ENCODE data around the gene CXCR6.

CXCR6 gene

GRCh38 chr3:45922039-45922326, 21.3 kb upstream of the CXCR6 start:
- DNase-seq (ENCODE audit: low read depth), result no peak

GRCh38 chr3:45922950-45923590, 20.2 kb upstream of the CXCR6 start:
- DNase-seq (ENCODE audit: low read depth), result no peak

DNA sequence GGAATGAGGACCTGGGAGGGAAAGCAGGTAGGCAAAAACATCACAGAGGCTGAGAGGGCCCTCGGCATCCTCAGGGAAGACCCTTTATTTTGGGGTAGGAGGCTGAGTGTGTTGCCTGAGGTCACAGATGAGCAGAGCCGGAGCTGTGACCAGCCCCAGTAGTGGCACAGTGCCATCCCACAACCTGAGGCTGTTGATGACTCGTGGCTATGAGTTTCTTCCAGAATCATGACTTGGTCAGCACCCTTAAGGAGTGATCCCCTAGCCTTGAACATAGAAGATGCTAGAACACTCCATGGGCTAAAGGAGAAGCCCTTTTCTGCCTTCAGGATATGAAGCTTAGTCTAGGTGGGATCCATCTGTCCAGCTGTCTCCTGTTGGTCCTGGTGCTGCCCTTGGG, 19.5 kb upstream of the CXCR6 start:
- DNase-seq (ENCODE audit: low read depth), result no peak

DNA sequence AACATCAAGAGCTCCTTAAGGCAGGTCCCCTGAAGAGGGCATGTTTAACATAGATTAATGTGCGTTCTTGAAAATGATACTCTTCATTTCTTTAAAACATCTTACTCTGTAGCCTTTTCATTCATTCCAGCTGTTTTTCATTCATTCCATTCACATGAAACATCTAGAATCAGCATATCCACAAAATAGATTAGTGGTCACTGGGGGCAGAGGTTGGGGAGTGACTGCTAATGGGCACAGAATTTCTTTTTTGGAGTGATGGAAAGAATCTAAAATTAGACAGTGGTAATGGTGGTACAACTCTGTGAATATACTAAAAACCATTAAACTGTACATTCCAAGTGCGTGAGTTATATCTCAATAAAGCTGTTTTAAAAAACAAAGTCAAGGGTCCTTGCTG, 15.4 kb upstream of the CXCR6 start:
- no peak for DNase-seq (ENCODE audit: low read depth)

- DNase-seq (ENCODE audit: low read depth), result peak; percentile 43
These were observed 14.1 kb upstream of the CXCR6 start for GRCh38 chr3:45929042-45929679.

- no peak for DNase-seq (ENCODE audit: low read depth)
These were observed 11.8 kb upstream of the CXCR6 start for GRCh38 chr3:45931496-45931895.

GRCh38 chr3:45932112-45932511, 11.2 kb upstream of the CXCR6 start:
- no peak for DNase-seq (ENCODE audit: low read depth)

- DNase-seq (ENCODE audit: low read depth), result no peak
These were observed 9.7 kb upstream of the CXCR6 start for GRCh38 chr3:45933591-45933990.

DNA sequence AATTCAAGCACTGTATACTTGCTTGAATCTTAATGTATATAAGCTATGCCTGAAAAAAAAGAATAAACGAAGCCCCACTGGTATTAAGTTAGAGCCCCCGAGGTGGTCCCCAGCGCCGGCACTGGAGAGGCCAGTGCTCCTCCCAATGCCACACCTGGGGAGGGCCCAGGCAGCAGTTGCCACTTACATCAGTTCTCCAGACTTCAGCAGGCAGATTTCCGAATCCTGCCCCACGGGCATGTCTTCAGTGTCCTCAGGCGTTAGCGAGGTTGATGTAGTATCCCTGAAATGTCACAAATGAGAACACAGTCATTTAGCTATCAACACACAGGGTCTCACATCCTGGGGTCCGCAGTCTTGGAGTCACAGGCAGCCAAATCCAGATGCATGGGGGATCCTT, 7.0 kb upstream of the CXCR6 start:
- no peak for DNase-seq (ENCODE audit: low read depth)

GRCh38 chr3:45937206-45938042, 5.8 kb upstream of the CXCR6 start:
- no peak for DNase-seq (ENCODE audit: low read depth)

- no peak for DNase-seq (ENCODE audit: low read depth)
These were observed 5.2 kb upstream of the CXCR6 start for GRCh38 chr3:45938043-45938435.

GRCh38 chr3:45938864-45939263, 4.4 kb upstream of the CXCR6 start:
- DNase-seq (ENCODE audit: low read depth), result peak; percentile 71

DNA sequence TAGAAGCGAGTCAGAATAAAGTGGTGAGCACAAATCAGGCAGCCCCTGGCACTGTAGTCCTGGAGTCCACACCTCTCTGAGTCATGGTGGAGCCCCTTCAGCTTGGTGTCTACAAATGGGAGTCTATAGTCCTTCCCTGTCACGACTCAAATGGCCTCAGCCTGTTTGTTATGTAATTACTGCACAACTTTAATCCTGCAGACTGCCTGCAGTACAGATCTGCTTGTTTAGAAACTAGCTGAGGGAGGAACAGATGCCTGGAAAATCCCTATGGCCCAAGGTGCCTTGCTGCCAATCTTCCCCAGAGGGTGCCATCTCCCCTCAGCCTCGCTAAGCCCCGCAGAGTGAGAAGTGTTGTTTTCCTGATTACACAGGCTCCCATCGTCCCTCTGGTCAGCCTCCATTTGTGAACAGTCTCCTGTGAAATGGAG, 3.9 kb upstream of the CXCR6 start:
- DNase-seq (ENCODE audit: low read depth), result no peak

DNA sequence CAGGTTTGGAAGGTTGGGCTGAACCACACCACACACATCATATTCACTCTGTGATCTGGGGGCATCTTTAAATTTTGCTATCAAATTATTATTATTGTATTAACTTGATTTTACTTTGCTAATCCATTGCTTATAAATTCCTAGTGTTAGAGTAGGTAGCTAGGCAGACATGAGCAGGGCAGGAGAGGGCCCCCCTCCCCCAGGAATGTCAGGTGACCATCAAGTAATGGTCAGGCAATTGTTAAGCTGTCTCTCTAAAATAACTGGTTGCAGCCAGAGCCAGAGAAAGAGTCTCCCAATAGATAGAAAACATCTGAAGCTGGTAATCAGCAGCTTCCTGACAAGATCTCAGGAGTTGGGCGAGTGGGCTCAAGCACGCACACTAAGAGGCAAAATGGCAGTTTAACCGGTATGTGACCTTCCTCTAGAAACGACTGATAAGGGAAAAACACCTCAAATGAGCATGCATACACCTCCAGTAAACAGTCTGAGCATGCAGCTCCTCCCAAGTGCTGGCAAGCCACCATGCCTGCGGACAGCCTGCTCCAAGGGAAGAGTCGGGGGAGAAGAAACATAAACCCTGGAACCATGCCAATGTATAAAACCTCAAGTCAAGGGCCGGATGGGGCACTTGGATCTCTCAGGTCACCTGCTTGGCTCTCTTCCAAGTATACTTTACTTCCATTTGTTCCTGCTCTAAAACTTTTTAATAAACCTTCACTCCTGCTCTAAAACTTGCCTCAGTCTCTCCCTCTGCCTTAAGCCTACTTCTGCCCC, 3.1 kb upstream of the CXCR6 start:
- DNase-seq (ENCODE audit: low read depth), result no peak

DNA sequence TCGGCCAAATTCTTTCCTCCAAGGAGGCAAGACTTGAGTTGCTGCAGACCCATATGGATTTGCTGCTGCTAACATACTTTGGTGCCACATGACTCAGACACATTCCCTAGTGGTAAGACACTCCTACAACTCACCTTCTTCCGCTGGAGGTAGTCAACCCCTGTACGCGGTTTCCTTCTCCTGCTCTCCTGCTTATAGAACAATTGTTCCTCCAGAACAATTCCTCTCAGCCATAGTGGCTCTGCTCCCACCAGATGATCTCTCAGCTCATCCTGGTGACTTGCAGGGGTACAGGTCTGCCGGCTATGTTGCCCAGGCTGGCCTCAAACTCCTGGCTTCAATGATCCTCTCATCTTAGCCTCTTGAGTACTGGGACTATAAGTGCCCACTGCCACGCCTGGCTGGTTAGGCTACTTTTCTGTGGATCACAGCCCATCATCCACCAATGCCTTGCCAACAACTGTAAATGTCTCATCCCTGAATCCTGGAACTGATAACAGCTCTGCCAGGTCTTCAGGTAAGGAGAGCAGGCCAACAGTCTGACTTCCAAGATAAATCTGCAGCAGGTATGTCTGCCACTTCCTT, 2.4 kb upstream of the CXCR6 start:
- DNase-seq (ENCODE audit: low read depth), result no peak

DNA sequence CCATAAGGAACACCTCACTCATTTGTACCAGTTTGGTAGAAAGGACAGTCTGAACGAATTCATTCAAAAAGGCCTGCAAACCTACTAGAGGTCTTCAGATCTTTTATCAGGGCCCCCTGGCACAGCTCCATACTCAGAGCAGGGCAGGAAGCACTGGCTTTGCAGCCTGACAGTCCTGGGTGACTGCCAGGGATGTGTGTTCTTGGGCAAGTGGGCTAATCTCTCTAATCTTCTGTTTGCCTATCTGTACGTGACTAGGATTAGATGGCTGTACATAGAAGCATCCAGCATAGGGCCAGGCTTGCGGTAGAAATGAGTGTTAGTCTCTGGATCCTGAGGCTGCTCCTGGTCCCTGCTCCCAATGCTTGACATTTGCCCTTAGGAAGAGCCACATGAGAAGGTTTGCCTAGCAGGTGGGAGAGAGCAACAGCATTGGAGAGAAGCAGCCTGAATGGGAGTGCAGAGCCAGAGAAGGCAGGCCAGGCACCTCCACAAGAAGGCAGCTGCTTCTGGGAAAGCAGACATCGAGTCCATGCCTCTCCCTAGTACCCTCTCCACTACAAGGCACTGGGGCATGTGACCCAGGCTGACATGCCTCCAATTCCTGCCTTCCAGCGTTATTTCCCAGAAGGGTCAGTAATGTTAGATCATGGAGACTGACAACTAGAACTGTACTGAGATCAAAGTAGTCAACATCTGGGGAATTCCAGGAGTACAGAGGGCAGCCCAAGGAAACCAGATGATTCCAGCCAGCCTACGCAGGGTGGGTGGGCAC, 1.0 kb upstream of the CXCR6 start:
- DNase-seq (ENCODE audit: low read depth), result no peak

- no peak for DNase-seq (ENCODE audit: low read depth)
These were observed 1.8 kb downstream of the CXCR6 start for GRCh38 chr3:45944830-45945620.

DNA sequence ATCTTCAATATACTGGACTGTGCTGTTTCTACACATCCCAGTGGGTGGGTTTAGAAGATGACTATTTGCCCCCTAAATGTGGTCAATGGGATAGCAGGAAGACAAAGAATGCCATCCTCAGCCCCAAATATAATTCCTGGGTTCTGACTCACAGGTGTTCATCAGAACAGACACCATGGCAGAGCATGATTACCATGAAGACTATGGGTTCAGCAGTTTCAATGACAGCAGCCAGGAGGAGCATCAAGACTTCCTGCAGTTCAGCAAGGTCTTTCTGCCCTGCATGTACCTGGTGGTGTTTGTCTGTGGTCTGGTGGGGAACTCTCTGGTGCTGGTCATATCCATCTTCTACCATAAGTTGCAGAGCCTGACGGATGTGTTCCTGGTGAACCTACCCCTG, 3.0 kb downstream of the CXCR6 start:
- DNase-seq (ENCODE audit: low read depth), result no peak

DNA sequence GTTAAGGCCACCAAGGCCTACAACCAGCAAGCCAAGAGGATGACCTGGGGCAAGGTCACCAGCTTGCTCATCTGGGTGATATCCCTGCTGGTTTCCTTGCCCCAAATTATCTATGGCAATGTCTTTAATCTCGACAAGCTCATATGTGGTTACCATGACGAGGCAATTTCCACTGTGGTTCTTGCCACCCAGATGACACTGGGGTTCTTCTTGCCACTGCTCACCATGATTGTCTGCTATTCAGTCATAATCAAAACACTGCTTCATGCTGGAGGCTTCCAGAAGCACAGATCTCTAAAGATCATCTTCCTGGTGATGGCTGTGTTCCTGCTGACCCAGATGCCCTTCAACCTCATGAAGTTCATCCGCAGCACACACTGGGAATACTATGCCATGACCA, 3.6 kb downstream of the CXCR6 start:
- no peak for DNase-seq (ENCODE audit: low read depth)

DNA sequence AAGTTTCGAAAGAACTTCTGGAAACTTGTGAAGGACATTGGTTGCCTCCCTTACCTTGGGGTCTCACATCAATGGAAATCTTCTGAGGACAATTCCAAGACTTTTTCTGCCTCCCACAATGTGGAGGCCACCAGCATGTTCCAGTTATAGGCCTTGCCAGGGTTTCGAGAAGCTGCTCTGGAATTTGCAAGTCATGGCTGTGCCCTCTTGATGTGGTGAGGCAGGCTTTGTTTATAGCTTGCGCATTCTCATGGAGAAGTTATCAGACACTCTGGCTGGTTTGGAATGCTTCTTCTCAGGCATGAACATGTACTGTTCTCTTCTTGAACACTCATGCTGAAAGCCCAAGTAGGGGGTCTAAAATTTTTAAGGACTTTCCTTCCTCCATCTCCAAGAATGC, 4.1 kb downstream of the CXCR6 start:
- DNase-seq (ENCODE audit: low read depth), result no peak

DNA sequence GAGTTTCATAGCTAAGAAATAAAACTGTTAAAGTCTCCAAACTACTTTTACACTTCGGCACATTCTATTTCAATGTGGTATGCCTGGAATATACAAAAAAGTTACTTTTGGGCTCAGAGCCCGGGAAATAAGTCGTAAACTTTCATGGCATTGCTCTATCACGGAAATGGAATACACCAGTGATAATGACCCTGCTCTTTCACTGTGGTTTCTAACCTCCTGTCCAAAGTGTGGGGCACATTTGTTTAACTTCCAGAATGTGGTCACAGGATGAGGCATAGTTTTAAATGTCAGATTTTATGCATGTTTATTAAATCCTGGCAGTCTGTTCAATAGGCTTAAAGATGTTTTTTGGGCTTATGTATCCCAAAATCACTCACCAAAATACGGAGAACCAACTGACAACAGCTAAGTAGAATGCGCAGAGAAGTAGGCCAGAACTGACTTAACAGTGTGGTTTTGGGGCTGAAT, 5.1 kb downstream of the CXCR6 start:
- DNase-seq (ENCODE audit: low read depth), result no peak

Measured in stimulated activated CD8-positive, alpha-beta memory T cell treated with anti-CD3 and anti-CD28 coated beads, Interleukin-7, amount 100 ng/mL, for 24 hours (primary cell).